SK-N-DZ (cell line): ENCODE measurements around the gene FNIP1.
"Not testable (repeated sequence)": the region's sequence is repeated elsewhere in the genome, so short reads cannot be mapped to it uniquely, and the experiment has no call there.

Experiments used
- DNase-seq: peaks from one replicate; pipeline ENCODE4 v3.0.0-alpha.2; 2015; ENCODE audit warnings: low spot score

FNIP1 gene

GRCh38 chr5:131685516-131686171, 111.2 kb downstream of the FNIP1 start:
- no peak for DNase-seq

GRCh38 chr5:131684595-131684994, 112.2 kb downstream of the FNIP1 start:
- no peak for DNase-seq

GRCh38 chr5:131684051-131684450, 112.8 kb downstream of the FNIP1 start:
- DNase-seq: no peak

GRCh38 chr5:131682826-131683225, 114.0 kb downstream of the FNIP1 start:
- no peak for DNase-seq

- DNase-seq: no peak
These were observed 114.6 kb downstream of the FNIP1 start for GRCh38 chr5:131682175-131682574.

- DNase-seq: peak; percentile 6
These were observed 116.9 kb downstream of the FNIP1 start for GRCh38 chr5:131679911-131680310.

GRCh38 chr5:131678273-131678672, 118.5 kb downstream of the FNIP1 start:
- not testable (repeated sequence) for DNase-seq

GRCh38 chr5:131677115-131677514, 119.7 kb downstream of the FNIP1 start:
- DNase-seq: no peak

- DNase-seq: no peak
These were observed 124.0 kb downstream of the FNIP1 start for GRCh38 chr5:131672776-131673175.

- no peak for DNase-seq
These were observed 124.7 kb downstream of the FNIP1 start for GRCh38 chr5:131671994-131672655.

GRCh38 chr5:131671409-131671808, 125.4 kb downstream of the FNIP1 start:
- no peak for DNase-seq

- DNase-seq: no peak
These were observed 131.9 kb downstream of the FNIP1 start for GRCh38 chr5:131664929-131665328.

GRCh38 chr5:131661933-131662332, 134.9 kb downstream of the FNIP1 start:
- no peak for DNase-seq

- no peak for DNase-seq
These were observed 137.0 kb downstream of the FNIP1 start for GRCh38 chr5:131659841-131660240.

GRCh38 chr5:131659290-131659689, 137.5 kb downstream of the FNIP1 start:
- no peak for DNase-seq

GRCh38 chr5:131654776-131655175, 142.0 kb downstream of the FNIP1 start:
- DNase-seq: no peak

GRCh38 chr5:131654309-131654708, 142.5 kb downstream of the FNIP1 start:
- no peak for DNase-seq

GRCh38 chr5:131649161-131649560, 147.7 kb downstream of the FNIP1 start:
- DNase-seq: no peak

- no peak for DNase-seq
These were observed 149.6 kb downstream of the FNIP1 start for GRCh38 chr5:131647048-131647769.

GRCh38 chr5:131644822-131645221, 152.0 kb downstream of the FNIP1 start:
- DNase-seq: no peak

GRCh38 chr5:131644370-131644769, 152.4 kb downstream of the FNIP1 start:
- DNase-seq: no peak

- no peak for DNase-seq
These were observed 155.3 kb downstream of the FNIP1 start for GRCh38 chr5:131641494-131641893.
